Fibroblast of lung (primary cell): Measurements from ENCODE around the gene CCDC7.
"Not testable (repeated sequence)": the region's sequence is repeated elsewhere in the genome, so short reads cannot be mapped to it uniquely, and the experiment has no call there.

ENCODE experiments used
- CTCF ChIP-seq, 2 donors: IDR thresholded peaks in 1 of 2; conservative IDR thresholded peaks in 1 of 2; 1 replicate in 1 of 2; 2 replicates in 1 of 2; pipeline ENCODE4 v1.5.1; 2011 to 2012; ENCODE audit warnings: low read length in 2 of 2, control low read depth in 1 of 2, inconsistent platforms in 1 of 2, low read depth in 1 of 2, mild to moderate bottlenecking in 1 of 2
- EZH2 ChIP-seq: IDR thresholded peaks from 2 replicates; pipeline ENCODE4 v1.5.1; 2012; ENCODE audit warnings: low read length, control low read depth, mild to moderate bottlenecking; ENCODE audit errors: missing control alignments

- TF ChIP-seq CTCF (conservative IDR thresholded peaks at IDR 0.05 in 1 of 2, IDR thresholded peaks at IDR 0.05 in 1 of 2; ENCODE audit: low read depth in 1 of 2, low read length in 2 of 2); EZH2: not testable (repeated sequence)
Observed at GRCh38 chr10:32610543-32610942, 164.6 kb downstream of the CCDC7 start.
